ENCODE data around the gene TACR2.

DNA sequence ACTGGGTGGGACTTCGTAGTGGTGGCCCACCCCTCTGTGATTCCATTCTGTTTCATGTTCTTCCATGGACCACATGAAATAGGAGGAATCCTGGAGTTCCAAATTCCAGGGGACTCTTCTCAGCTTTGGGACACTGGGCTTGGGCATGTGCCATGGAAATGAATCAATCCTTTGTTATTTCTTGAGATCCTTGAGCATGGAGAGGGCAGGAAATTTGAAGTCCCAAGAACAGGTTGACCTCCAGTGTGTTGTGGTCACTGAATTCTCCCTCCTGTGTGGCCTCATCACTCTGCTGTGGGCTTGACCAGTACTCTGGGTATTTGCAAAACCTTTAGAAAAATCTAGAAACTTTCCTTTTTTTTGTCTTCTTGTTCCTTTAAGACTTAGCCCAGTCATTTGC lies 22.7 kb downstream of the TACR2 start:
- TF ChIP-seq POLR2A (IDR thresholded peaks at IDR 0.05) (no peak), POLR2AphosphoS5 (IDR thresholded peaks at IDR 0.05) (no peak), EP300 (IDR thresholded peaks at IDR 0.05; ENCODE audit: low read depth) (no peak), CTCF (IDR thresholded peaks at IDR 0.05) (no peak)

Data from transverse colon (tissue), 4 donors.